OCI-LY1 (cell line): ENCODE measurements around the gene TCEAL6.
"Not testable (repeated sequence)": the region's sequence is repeated elsewhere in the genome, so short reads cannot be mapped to it uniquely, and the experiment has no call there.

Experiments
- CTCF ChIP-seq: fragments of 200-600 bp; sonication (generic), shearing (Covaris generic); IDR thresholded peaks from 2 replicates; pipeline ENCODE4 v1.5.1; 2017; ENCODE audit warnings: mild to moderate bottlenecking, antibody characterized with exemption, low read length, moderate library complexity, mixed read lengths
- EZH2 ChIP-seq: fragments of 200-600 bp; sonication (generic), shearing (Covaris generic); IDR thresholded peaks from 2 replicates; pipeline ENCODE4 v1.8.0; 2017; ENCODE audit warnings: borderline replicate concordance, mixed run types, mild to moderate bottlenecking, antibody characterized with exemption, low read length, moderate library complexity, mixed read lengths

GRCh38 chrX:102125014-102125413 lies 17.3 kb downstream of the TCEAL6 start:
- not testable (repeated sequence) for TF ChIP-seq CTCF, EZH2
